H1 (cell line): ENCODE measurements around the gene DYNLL1. TPM values are rescaled to one million over a fixed set of nuclear protein-coding genes. Genes with fewer than 3 reads are reported as not detected.
"Not testable (repeated sequence)": the region's sequence is repeated elsewhere in the genome, so short reads cannot be mapped to it uniquely, and the experiment has no call there.

Experiments used
- CTCF ChIA-PET: fragments of 300-600 bp; sonication (Branson Sonifier 250); formaldehyde crosslinking; loops from one replicate; lab custom pipeline; 2021; ENCODE audit not compliant: partially characterized antibody; lab: Charles Lee
- POLR2A ChIA-PET: fragments of 300-600 bp; sonication (Branson Sonifier 250); formaldehyde crosslinking; loops from one replicate; lab custom pipeline; 2021; ENCODE audit warnings: inconsistent platforms; ENCODE audit not compliant: partially characterized antibody; lab: Charles Lee
- DNase-seq, 2 experiments: peaks; one replicate each; pipeline versions ENCODE4 v3.0.0 to v3.0.0-alpha.2; 2010 to 2022; ENCODE audit warnings: low spot score in 2 of 2, low read depth in 1 of 2, mixed read lengths in 1 of 2
- FAIRE-seq: peaks from 2 replicates; lab custom pipeline; 2011; peaks lifted over from hg19 to GRCh38; lab: Jason Lieb, UNC
- H2AFZ ChIP-seq: 2 replicates; pipeline ENCODE4 v1.8.1; 2012; ENCODE audit warnings: low read length, inconsistent platforms
- H2AK5ac ChIP-seq: 2 replicates; pipeline ENCODE4 v1.6.1; 2013; ENCODE audit warnings: low read depth, low read length
- H2BK120ac ChIP-seq: replicated peaks from 2 replicates; pipeline ENCODE3; 2013; ENCODE audit warnings: low read depth, low read length, inconsistent platforms
- H2BK12ac ChIP-seq: 2 replicates; pipeline ENCODE4 v1.6.1; 2013; ENCODE audit warnings: low read depth, low read length
- H2BK15ac ChIP-seq: 2 replicates; pipeline ENCODE4 v1.6.1; 2013; ENCODE audit warnings: low read length
- H2BK20ac ChIP-seq: 2 replicates; pipeline ENCODE4 v1.6.1; 2013; ENCODE audit warnings: low read length
- H2BK5ac ChIP-seq: 2 replicates; pipeline ENCODE4 v1.6.1; 2013; ENCODE audit warnings: low read depth, low read length
- H3K14ac ChIP-seq: 2 replicates; pipeline ENCODE4 v1.6.1; 2013; ENCODE audit warnings: inconsistent platforms; ENCODE audit not compliant: insufficient read length
- H3K18ac ChIP-seq: 2 replicates; pipeline ENCODE4 v1.6.1; 2013; ENCODE audit warnings: low read length; ENCODE audit errors: extremely low read depth
- H3K23ac ChIP-seq: 2 replicates; pipeline ENCODE4 v1.6.1; 2013; ENCODE audit warnings: inconsistent platforms; ENCODE audit not compliant: insufficient read length
- H3K23me2 ChIP-seq: 2 replicates; pipeline ENCODE4 v1.6.1; 2013; ENCODE audit warnings: low read depth, low read length
- H3K27ac ChIP-seq: 2 replicates; pipeline ENCODE4 v1.6.1; 2011; ENCODE audit warnings: low read depth, low read length, inconsistent platforms
- H3K27me3 ChIP-seq, 4 experiments: replicated peaks in 1 of 4; 1 replicate in 1 of 4; 2 replicates in 3 of 4; pipeline versions ENCODE4 v1.6.1 to v1.8.1; 2011 to 2013; ENCODE audit warnings: low read length in 3 of 4, mild to moderate bottlenecking in 3 of 4, inconsistent platforms in 2 of 4, mixed read lengths in 2 of 4, moderate library complexity in 1 of 4; ENCODE audit not compliant: control insufficient read depth in 3 of 4, insufficient read depth in 3 of 4; ENCODE audit errors: extremely low read depth in 1 of 4
- H3K36me3 ChIP-seq, 4 experiments: 2 replicates each; pipeline versions ENCODE4 v1.6.1 to v1.8.1; 2011 to 2013; ENCODE audit warnings: mild to moderate bottlenecking in 4 of 4, low read length in 3 of 4, moderate library complexity in 2 of 4, control low read depth in 1 of 4, inconsistent platforms in 1 of 4; ENCODE audit not compliant: insufficient read depth in 4 of 4, control insufficient read depth in 2 of 4
- H3K4ac ChIP-seq: replicated peaks from 2 replicates; pipeline ENCODE3; 2013; ENCODE audit warnings: low read length, low read depth, mixed read lengths, inconsistent platforms; ENCODE audit not compliant: insufficient read length
- H3K4me1 ChIP-seq, 4 experiments: replicated peaks in 1 of 4; 1 replicate in 1 of 4; 2 replicates in 3 of 4; pipeline versions ENCODE4 v1.6.1 to v1.8.1; 2011 to 2013; ENCODE audit warnings: low read length in 3 of 4, inconsistent platforms in 2 of 4, mixed read lengths in 1 of 4; ENCODE audit not compliant: insufficient read depth in 4 of 4, control insufficient read depth in 3 of 4
- H3K4me2 ChIP-seq, 2 experiments: 2 replicates each; pipeline versions ENCODE4 v1.6.1 to v1.8.1; 2011 to 2013; ENCODE audit warnings: low read depth in 2 of 2, low read length in 2 of 2, control low read depth in 1 of 2, inconsistent platforms in 1 of 2, mild to moderate bottlenecking in 1 of 2; ENCODE audit not compliant: insufficient read depth in 1 of 2
- H3K4me3 ChIP-seq, 4 experiments: fragments of 200-600, 300-600 bp in 1 of 4; sonication (generic), shearing (Covaris generic), sonication (Bioruptor Twin) in 1 of 4; 2 replicates each; pipeline versions ENCODE4 v1.5.1 to v1.8.1; 2011 to 2016; ENCODE audit warnings: low read length in 4 of 4, low read depth in 3 of 4, control low read depth in 2 of 4, inconsistent platforms in 2 of 4, mild to moderate bottlenecking in 2 of 4, mixed read lengths in 1 of 4, moderate library complexity in 1 of 4; ENCODE audit not compliant: insufficient read depth in 2 of 4; ENCODE audit errors: extremely low read depth in 1 of 4
- H3K56ac ChIP-seq: replicated peaks from 2 replicates; pipeline ENCODE3; 2013; ENCODE audit warnings: low read depth, mild to moderate bottlenecking, mixed read lengths, low read length, inconsistent platforms; ENCODE audit not compliant: insufficient read length
- H3K79me1 ChIP-seq: 2 replicates; pipeline ENCODE4 v1.6.1; 2013; ENCODE audit warnings: low read depth, low read length, control low read depth
- H3K79me2 ChIP-seq, 2 experiments: 2 replicates each; pipeline versions ENCODE4 v1.6.1 to v1.8.1; 2012 to 2013; ENCODE audit warnings: low read length in 2 of 2, mild to moderate bottlenecking in 2 of 2, inconsistent platforms in 1 of 2; ENCODE audit not compliant: insufficient read depth in 2 of 2, control insufficient read depth in 1 of 2
- H3K9ac ChIP-seq, 4 experiments: replicated peaks in 1 of 4; 1 replicate in 1 of 4; 2 replicates in 3 of 4; pipeline versions ENCODE4 v1.6.1 to v1.8.1; 2011 to 2013; ENCODE audit warnings: low read depth in 3 of 4, low read length in 3 of 4, control low read depth in 2 of 4, mild to moderate bottlenecking in 2 of 4, moderate library complexity in 2 of 4, inconsistent platforms in 1 of 4; ENCODE audit errors: extremely low read depth in 1 of 4
- H3K9me3 ChIP-seq, 2 experiments: 2 replicates each; pipeline versions ENCODE4 v1.6.1 to v1.8.1; 2012 to 2013; ENCODE audit warnings: mild to moderate bottlenecking in 2 of 2, moderate library complexity in 2 of 2, control low read depth in 1 of 2, inconsistent platforms in 1 of 2, low read depth in 1 of 2, low read length in 1 of 2, mixed read lengths in 1 of 2; ENCODE audit not compliant: insufficient read depth in 2 of 2
- H4K20me1 ChIP-seq, 2 experiments: replicated peaks in 1 of 2; 2 replicates each; pipeline versions ENCODE3 to v1.8.1; 2011 to 2013; ENCODE audit warnings: inconsistent platforms in 2 of 2, low read length in 2 of 2, mild to moderate bottlenecking in 1 of 2; ENCODE audit not compliant: insufficient read depth in 2 of 2, control insufficient read depth in 1 of 2
- H4K5ac ChIP-seq: 2 replicates; pipeline ENCODE4 v1.6.1; 2013; ENCODE audit warnings: low read length, low read depth, mixed read lengths, inconsistent platforms; ENCODE audit not compliant: insufficient read length
- H4K8ac ChIP-seq: 2 replicates; pipeline ENCODE4 v1.8.0; 2013; ENCODE audit warnings: mild to moderate bottlenecking, moderate library complexity, low read length, inconsistent platforms; ENCODE audit not compliant: insufficient read depth; ENCODE audit errors: extremely low read depth
- H4K91ac ChIP-seq: replicated peaks from 2 replicates; pipeline ENCODE3; 2013; ENCODE audit warnings: low read length, mixed read lengths, inconsistent platforms; ENCODE audit not compliant: insufficient read length
- WGBS, 2 experiments: shearing (Covaris generic) in 1 of 2; methylation state at CpG; one replicate each; pipeline versions ENCODE4 v1.1.6 to v1.1.7; 2013 to 2015; ENCODE audit warnings: low lambda C conversion rate in 2 of 2, mixed read lengths in 2 of 2, inconsistent platforms in 1 of 2, low coverage in 1 of 2, missing lambda C conversion rate in 1 of 2; ENCODE audit not compliant: insufficient replicate concordance in 2 of 2, insufficient coverage in 1 of 2, insufficient read length in 1 of 2; ENCODE audit errors: extremely low coverage in 1 of 2, missing lambda C conversion rate in 1 of 2; 5-methylcytosine and 5-hydroxymethylcytosine counted together
- polyA plus RNA-seq, 7 experiments: library from polyadenylated mRNA; depleted of rRNA in 3 of 7; stranded (reverse) in 5 of 7; unstranded in 2 of 7; fragments of >200 nt in 5 of 7; fragments of 200-250 nt in 2 of 7; gene quantifications; 1 replicate in 5 of 7; 2 replicates in 1 of 7; 4 replicates in 1 of 7; pipeline versions ENCODE4 v1.2.1 to v1.2.3, GENCODE V29; 2011 to 2013; ENCODE audit warnings: missing spikeins in 2 of 7, mixed read lengths in 2 of 7
- total RNA-seq: library from RNA; stranded (reverse); fragmentation: NEBNext Ultra II Directional; extraction: Animal tissue kit (Norgen Biotek cat#: 25700); gene quantifications from 2 replicates; pipeline ENCODE4 v1.2.1, GENCODE V29; 2021

Gene DYNLL1
- total and polyA plus RNA-seq, 2 of the 8 experiments (the other 6 are each of a cell fraction or from before 2014, with no cell fraction given) = 423 to 488 TPM

DNA sequence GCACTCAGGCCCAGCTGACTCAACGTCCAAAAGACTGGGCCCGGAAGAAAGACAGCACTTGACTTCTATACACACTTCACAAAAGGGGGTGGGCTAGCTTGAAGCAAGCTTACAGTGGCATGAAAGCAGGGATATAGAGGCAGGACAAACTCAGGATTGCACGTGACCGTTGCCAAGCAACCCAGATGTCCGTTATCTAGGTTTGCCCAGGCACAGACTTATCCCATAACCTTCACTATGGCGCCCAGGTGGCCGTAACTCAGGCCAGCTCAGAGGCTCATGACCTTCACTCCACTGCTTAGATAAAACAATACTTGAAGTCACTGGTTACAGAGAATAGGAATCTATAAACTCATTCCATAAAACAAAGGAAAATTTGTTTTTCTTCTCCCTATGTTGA, 8.4 kb upstream of the DYNLL1 start:
- not testable (repeated sequence) for H2BK120ac ChIP-seq, H4K20me1 ChIP-seq, H2BK12ac ChIP-seq, H3K18ac ChIP-seq, H3K14ac ChIP-seq, H2BK5ac ChIP-seq, H3K9ac ChIP-seq, H3K36me3 ChIP-seq, H3K79me2 ChIP-seq, H2BK15ac ChIP-seq, H3K4me1 ChIP-seq, H3K27me3 ChIP-seq, H3K4me2 ChIP-seq, FAIRE-seq, H3K4ac ChIP-seq, H4K5ac ChIP-seq, H4K91ac ChIP-seq, H3K4me3 ChIP-seq, H3K79me1 ChIP-seq, DNase-seq, H3K56ac ChIP-seq, H3K23ac ChIP-seq, H2AFZ ChIP-seq, H2BK20ac ChIP-seq, H2AK5ac ChIP-seq, H3K9me3 ChIP-seq, H3K23me2 ChIP-seq, H4K8ac ChIP-seq, H3K27ac ChIP-seq
- ChIA-PET POLR2A (interaction anchor here (1.1 kb wide), 1 partner anchor 13 kb away, joined by 3 read pairs; no protein-coding TSS in a partner anchor), CTCF (interaction anchor here (0.6 to 6.6 kb wide), 2 partner anchors 19 to 30 kb away, joined by 3 to 47 read pairs; partner anchors contain the start of gene SRSF9)
- 94% methylated on average over 7 of the region's 7 CpGs; no CpG with 5 or more reads in 1 of the 2 experiments for WGBS, 2 experiments
